ENCODE data around the gene LRGUK. TPM values are rescaled to one million over a fixed set of nuclear protein-coding genes. Genes with fewer than 3 reads are reported as not detected.

Gene LRGUK
- total RNA-seq, 2 donors from 2014 or later: 0.78 to 0.99 TPM

GRCh38 chr7:134200970-134201369 lies 73.8 kb downstream of the LRGUK start:
- Histone ChIP-seq H3K4me1 (peaks cover 3% of the 10 kb centered on the region), H3K27me3 (no peaks in the 10 kb centered on the region), H3K27ac (no peak overlapping the region), H3K4me3 (no peak overlapping the region), H3K9me3 (no peaks in the 10 kb centered on the region), H3K36me3 (replicated peaks in 1 of 2; ENCODE audit: insufficient read depth in 1 of 2, low read depth in 2 of 2) (no peaks in the 10 kb centered on the region)
- DNase-seq (no peak), ATAC-seq (no peak)
- intact Hi-C loops (cut with DNase I): no loop called here
- TF ChIP-seq CTCF (IDR thresholded peaks at IDR 0.05) (no peak), POLR2A (IDR thresholded peaks at IDR 0.05) (no peak)
- 88 to 90% methylated on average over 5 of the region's 5 CpGs for WGBS, 2 donors

GRCh38 chr7:134201569-134202261 lies 74.6 kb downstream of the LRGUK start:
- Histone ChIP-seq H3K27me3 (no peaks in the 10 kb centered on the region), H3K9me3 (no peaks in the 10 kb centered on the region), H3K4me3 (no peak overlapping the region), H3K36me3 (replicated peaks in 1 of 2; ENCODE audit: insufficient read depth in 1 of 2, low read depth in 2 of 2) (no peaks in the 10 kb centered on the region), H3K4me1 (peaks cover 3% of the 10 kb centered on the region), H3K27ac (no peak overlapping the region)
- 78 to 92% methylated on average over 6 to 7 of the region's 7 CpGs for WGBS, 2 donors
- no peak for TF ChIP-seq POLR2A (IDR thresholded peaks at IDR 0.05)
- no peak for TF ChIP-seq CTCF (IDR thresholded peaks at IDR 0.05)
- ATAC-seq: no peak
- DNase-seq: no peak
- intact Hi-C loops (cut with DNase I): no loop called here

- no peak for DNase-seq
- Histone ChIP-seq H3K4me3 (no peak overlapping the region), H3K27ac (no peak overlapping the region), H3K27me3 (no peaks in the 10 kb centered on the region), H3K36me3 (replicated peaks in 1 of 2; ENCODE audit: insufficient read depth in 1 of 2, low read depth in 2 of 2) (no peaks in the 10 kb centered on the region), H3K9me3 (no peaks in the 10 kb centered on the region), H3K4me1 (peaks cover 3% of the 10 kb centered on the region)
- intact Hi-C loops (cut with DNase I): no loop called here
- no peak for ATAC-seq
- TF ChIP-seq CTCF (IDR thresholded peaks at IDR 0.05): no peak
- no peak for TF ChIP-seq POLR2A (IDR thresholded peaks at IDR 0.05)
- 83 to 85% methylated on average over 4 of the region's 4 CpGs for WGBS, 2 donors
Observed at GRCh38 chr7:134203186-134203889, 76.2 kb downstream of the LRGUK start.

GRCh38 chr7:134209322-134210015 lies 82.3 kb downstream of the LRGUK start:
- TF ChIP-seq CTCF (IDR thresholded peaks at IDR 0.05) (no peak), POLR2A (IDR thresholded peaks at IDR 0.05) (no peak)
- no peaks in the 10 kb centered on the region for H3K36me3 ChIP-seq (replicated peaks in 1 of 2; ENCODE audit: insufficient read depth in 1 of 2, low read depth in 2 of 2)

More at GRCh38 chr7:134209322-134210015, 82.3 kb downstream of the LRGUK start:
- no peak overlapping the region for H3K4me3 ChIP-seq
- H3K4me1 ChIP-seq: no peaks in the 10 kb centered on the region
- ATAC-seq: no peak
- WGBS, 2 donors: 85 to 90% methylated on average over 10 to 16 of the region's 16 CpGs
- no peaks in the 10 kb centered on the region for H3K9me3 ChIP-seq
- intact Hi-C loops (cut with DNase I): no loop called here
- H3K27ac ChIP-seq: no peak overlapping the region
- no peak for DNase-seq
- no peaks in the 10 kb centered on the region for H3K27me3 ChIP-seq
